Left ventricle myocardium superior (tissue), 1 donor: ENCODE data around the gene HOXC12. TPM values are rescaled to one million over a fixed set of nuclear protein-coding genes. Genes with fewer than 3 reads are reported as not detected.

ENCODE experiments used
- ATAC-seq: fragments of 200-7000 bp; cut with Tn5 transposase; one replicate; pipeline ENCODE4 v1.9.1; 2020; ENCODE audit warnings: mild to moderate bottlenecking, moderate library complexity
- DNase-seq: peaks from one replicate; pipeline ENCODE4 v3.0.0-alpha.2; 2020
- intact Hi-C: fragments of 100-400 bp; cut with micrococcal nuclease; formaldehyde crosslinking; loops from one replicate; pipeline ENCODE4 v1.11.0; 2022
- long read RNA-seq: library from polyadenylated mRNA; unstranded; transcript quantifications from one replicate; pipeline ENCODE4 v2.0.0, GENCODE V29; 2021
- total RNA-seq: library from RNA; stranded (reverse); fragmentation: NEBNext Ultra II Directional; extraction: Animal tissue kit (Norgen Biotek cat#: 25700); gene quantifications from one replicate; pipeline ENCODE4 v1.2.1, GENCODE V29; 2021
- donor health status: DM: no; HTN: yes; CAD: no; lungs with severe emphysema.

HOXC12 gene, protein sequence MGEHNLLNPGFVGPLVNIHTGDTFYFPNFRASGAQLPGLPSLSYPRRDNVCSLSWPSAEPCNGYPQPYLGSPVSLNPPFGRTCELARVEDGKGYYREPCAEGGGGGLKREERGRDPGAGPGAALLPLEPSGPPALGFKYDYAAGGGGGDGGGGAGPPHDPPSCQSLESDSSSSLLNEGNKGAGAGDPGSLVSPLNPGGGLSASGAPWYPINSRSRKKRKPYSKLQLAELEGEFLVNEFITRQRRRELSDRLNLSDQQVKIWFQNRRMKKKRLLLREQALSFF
- not detected for total RNA-seq
- long read RNA-seq = 0 reads

DNA sequence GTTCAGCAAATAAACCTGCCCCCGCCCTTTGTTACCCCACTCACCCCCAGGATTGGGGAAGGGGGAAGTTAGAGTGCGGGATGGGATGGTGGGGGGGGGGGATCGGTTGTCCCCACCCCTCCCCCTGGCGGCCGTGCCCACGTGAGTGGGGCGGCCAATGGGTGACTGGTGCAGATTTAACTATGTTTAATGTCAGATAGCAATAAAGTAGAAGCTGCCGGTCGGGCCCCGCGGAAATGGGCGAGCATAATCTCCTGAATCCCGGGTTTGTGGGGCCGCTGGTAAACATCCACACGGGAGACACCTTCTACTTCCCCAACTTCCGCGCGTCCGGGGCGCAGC, at the start of gene HOXC12:
TSS of gene HOXC12 (plus strand) at position 210 of the 342 bp plus-strand sequence. CDS start at position 237, 27 bp downstream.
- intact Hi-C loops = no loop called here
- no peak for ATAC-seq
- DNase-seq = no peak

DNA sequence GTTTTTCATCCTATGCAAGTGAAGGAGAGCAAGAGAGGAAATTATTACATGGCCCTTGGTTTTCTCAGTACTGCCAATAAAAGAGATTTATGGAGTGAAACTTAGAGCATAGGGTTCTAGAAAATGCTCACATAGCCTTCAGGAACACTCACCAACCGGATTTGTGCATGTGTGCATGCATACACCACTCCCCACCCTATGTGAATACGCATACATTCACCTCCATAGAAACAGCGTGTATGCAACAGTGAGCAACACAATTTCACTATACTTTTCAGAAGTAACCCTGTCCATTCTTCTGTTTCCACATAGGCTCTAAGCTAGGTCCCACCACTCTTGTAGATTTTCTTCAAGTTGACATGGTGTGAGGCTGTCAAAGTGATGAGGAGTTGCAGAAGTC, 47.6 kb upstream of the HOXC12 start:
- ATAC-seq (no peak), DNase-seq (no peak)
- intact Hi-C loops = no loop called here

DNA sequence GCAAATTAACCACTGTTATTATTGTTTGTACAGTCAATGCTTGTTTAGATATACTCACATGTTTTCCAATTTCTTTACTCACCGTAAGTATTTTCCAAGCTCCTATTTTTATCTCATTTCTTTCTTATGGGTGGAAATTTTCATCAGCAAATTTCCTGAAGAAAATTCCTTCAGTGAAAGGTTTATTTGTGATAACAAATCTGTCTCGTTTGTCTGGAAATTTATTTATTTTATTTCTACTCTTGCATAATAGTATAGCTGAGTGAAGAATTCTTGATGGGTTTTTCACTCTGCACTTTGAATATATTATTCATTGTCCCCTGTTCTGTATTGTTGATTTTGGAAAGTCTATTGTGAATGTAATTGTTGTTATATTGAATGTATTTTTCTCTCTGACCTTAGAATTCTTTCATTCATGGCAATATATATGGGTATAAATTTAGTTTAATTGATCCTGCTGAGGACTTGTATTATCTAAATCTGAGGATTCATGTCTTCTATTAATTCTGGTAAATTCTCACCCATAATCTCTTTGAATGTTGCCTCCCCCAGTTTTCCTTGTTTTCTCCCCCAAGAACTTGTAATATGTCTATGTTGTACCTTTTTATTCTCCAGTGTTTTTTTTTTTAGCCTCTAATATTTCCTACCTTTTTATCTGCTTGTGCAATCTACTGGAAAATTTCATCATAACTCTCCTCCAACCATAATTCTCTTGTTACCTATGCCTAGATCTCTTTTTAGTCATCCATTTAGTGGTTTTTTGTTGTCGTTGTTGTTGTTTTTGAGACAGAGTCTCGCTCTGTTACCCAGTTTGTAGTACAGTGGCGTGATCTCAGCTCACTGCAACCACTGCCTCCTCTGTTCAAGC, 37.7 kb upstream of the HOXC12 start:
- DNase-seq (no peak), ATAC-seq (no peak)
- intact Hi-C loops = no loop called here

DNA sequence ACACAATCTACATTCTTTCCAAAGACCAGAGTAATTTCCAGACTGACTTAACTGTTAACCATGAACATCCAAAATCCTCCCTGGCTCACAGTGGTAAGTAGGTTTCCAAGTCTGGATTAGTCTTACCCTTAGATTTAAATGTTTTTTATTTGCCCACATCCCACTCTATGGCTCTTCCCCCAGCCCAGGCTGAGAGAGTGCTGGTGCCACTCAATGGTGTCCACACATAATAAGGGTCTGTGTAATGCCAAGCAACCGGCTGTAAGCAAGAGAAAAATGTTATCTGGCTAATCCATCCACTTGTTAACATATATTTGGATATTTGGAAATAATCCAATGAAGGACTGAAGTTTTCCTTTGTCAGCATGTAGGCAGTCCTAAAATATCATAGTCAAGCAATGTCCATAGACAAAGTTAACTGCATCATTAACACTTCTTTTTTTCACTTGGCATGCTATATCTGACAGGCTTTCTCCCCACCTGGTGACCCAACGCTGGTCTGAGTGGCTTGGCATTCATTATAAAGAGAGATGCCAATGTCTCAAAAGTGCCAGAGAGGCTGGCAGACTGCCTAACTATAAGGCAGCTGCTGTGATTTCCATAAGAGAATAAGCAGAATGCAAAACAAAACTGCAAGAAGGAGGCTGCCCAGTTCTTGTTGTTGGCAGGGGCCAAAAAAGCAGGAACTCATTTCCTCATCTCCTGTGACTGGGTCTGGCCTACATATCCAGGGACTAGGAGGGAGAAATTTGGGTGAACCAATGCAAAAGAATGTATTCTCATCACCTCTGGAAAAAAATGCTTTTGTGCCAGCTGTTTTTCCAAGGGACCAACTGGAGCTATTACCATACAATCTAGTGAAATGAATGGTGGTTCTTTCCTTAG, 29.9 kb upstream of the HOXC12 start:
- intact Hi-C loops = no loop called here
- ATAC-seq (no peak), DNase-seq (no peak)

DNA sequence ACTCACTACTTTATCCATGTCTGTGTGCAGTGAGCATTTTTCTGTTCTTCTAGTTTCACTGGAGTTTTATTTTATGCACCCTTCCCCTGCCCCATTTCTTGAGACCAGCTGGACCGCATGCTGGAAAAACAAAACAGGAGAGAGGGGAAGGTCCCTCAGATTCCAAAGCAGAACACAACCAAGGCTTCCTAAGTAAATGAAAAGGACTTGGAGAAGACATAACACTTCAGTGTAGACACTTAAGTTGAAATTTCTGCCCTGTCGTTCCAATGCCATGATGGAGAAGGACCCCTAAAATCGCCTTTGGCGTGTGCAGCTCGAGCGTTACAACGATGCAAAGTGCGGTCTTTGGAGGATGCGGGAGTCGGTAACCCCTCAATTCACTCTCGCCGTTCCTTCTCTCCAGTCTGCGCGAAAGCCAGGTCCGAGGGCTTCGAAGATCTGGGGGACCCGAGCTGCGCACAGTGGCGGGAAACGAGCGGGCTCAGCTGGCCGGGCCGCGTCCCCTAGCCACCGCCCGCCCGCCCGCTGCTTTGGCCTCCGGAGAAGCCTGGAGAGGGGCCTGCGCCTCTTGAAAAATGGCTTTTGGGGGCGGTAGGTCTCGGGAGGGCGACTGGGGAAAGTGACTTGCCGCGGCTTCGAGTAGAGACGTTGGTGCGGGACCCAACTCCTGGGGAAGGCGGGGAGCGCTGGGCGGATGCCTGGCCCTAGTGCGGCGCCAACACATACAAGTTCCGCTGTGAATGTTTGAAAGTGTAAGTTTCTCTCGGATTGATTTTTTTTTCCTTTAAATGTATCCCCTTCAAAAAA, 27.3 kb upstream of the HOXC12 start:
- ATAC-seq (no peak), DNase-seq (no peak)
- intact Hi-C loops = no loop called here

DNA sequence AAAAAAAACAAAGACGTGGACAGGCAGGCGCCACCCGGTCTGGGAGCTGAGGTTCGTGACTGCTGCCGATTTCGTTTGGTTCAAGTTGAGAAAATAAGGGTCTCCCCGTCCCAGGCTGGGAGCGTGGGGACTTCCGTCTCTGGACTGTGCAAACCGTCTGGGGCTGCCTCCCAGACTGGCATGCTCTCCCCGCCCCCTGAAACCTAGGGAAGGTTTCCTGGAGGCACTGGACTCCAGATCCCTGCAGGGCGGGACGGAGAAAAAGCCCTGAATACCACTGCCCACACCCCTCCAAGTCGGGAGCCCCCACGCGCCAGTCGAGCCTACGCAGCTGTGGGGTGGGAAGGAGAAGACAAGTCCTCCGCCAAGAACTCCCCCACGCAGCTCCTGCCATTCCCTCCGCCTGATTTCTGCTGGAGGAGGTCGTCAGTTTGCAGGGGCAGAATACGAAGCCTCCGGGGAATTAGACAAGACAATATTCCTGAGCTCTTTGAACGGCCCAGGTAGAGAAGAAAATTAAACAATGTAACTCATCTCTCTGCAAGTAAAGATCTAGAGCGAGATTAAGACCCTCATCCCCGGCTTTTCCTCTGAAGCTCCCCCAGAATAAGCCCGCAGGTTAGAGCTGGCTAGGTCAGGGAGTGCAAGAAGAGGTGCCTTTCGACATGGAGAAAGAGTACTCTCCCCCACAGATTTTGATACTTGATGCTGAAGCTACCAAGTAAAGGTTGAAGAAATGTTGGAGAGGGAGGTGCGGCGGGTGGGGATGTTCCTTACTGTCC, 26.5 kb upstream of the HOXC12 start:
- ATAC-seq (no peak), DNase-seq (no peak)
- intact Hi-C loops = no loop called here

DNA sequence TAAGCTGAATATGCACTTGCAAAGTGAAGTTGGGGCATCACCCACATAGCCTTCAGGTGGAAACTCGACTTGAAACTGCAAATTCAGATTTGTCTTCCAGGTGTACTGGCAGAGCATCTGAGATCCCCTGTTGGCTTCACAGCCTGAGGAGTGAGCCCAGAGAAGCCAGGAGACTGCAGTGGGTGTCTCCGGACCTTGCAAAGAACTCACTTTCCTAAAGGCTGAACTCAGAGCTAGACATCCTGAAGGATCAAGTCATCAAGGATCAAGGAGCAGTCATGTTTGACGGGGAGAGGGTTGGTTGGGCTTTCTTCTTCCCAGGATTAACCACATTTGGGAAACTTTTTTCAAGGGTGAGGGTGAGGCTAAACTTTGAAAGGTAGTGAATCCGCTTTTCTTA, 25.2 kb upstream of the HOXC12 start:
- ATAC-seq (no peak), DNase-seq (no peak)
- intact Hi-C loops = no loop called here

DNA sequence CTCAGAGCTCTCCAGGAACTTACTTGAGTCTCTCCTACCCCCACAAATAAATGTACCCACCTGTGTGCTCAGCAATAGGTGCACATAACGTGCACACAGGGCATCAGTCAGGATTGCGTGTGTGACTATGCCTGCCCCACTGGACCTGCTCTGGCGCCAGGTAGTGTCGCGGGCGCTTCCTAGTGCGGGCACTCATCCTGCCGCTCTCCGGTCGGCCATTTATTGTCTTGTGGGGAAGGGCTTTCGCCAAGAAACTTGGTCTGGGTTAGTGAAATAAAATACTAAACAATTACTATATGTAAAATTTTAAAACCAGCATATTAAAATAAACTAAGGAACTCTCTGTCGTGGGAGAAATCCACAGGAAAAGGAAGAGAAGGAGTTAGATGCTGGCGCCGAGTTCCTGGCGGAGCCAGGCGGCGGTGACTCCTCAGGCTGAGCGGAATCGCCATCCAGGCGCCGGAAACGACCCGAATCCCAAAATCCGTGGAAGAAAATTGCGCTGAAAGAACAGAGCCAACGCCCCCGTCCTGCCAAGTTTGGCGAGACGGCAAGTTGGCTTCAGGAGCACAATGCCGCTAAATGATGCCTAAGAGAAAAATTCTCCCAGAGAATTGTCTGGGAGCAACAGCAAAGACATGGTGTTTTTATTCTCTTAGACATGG, 24.0 kb upstream of the HOXC12 start:
- no peak for ATAC-seq
- intact Hi-C loops = no loop called here
- DNase-seq = no peak

DNA sequence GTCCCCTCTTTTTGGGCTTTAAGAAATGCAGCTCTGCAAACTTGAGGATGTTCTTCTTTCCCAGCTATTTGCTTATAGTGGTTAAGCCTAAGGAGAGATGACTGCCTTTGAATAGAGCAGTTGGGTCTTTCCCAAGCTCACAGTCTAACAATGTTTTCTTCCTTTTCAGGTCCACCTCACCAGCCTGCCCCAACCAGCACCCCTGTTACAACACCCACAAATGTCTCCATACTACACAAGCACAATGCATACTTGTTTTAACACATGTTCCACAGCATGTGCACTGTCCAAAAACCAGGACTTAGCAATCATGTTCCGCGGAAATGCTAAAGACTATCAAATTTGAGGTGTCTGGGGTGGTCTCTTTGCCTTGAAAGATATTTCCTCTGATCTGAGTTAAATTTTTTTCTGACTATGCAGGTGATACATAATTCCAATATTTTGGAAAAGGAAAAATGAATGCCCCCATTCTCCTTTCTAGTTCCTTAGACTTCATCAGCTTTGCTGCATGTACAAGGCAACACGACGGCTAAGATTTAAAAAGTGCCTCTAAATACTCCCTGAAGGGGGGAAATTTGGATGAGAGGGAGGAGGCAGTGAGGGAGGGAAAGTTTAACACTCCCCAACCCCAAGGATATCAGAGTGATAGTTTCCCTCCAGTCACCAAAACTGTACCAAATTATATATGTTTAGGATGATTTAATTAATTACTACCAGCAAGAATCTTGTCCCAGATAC, 22.7 kb upstream of the HOXC12 start:
- ATAC-seq = no peak
- intact Hi-C loops = no loop called here
- DNase-seq = no peak

DNA sequence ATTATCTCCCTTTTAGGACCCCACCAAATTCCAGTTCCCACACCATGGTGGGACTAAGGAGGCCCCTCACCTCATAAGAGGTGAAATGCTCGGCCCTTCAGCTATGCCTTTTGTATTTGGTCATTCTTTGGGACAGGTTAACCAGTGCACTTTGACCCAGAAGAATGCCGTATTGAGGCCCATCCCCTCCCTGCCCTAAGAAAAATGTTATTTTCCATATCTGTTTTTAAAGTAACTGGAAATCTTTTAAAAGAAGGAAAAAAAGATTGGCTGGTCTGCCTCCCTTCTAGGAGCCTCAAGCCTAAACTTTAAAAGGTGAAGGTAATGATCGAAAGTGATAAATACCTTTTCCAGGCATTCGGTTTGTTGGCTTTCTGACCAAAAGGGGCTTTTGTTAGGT, 21.8 kb upstream of the HOXC12 start:
- intact Hi-C loops = no loop called here

DNA sequence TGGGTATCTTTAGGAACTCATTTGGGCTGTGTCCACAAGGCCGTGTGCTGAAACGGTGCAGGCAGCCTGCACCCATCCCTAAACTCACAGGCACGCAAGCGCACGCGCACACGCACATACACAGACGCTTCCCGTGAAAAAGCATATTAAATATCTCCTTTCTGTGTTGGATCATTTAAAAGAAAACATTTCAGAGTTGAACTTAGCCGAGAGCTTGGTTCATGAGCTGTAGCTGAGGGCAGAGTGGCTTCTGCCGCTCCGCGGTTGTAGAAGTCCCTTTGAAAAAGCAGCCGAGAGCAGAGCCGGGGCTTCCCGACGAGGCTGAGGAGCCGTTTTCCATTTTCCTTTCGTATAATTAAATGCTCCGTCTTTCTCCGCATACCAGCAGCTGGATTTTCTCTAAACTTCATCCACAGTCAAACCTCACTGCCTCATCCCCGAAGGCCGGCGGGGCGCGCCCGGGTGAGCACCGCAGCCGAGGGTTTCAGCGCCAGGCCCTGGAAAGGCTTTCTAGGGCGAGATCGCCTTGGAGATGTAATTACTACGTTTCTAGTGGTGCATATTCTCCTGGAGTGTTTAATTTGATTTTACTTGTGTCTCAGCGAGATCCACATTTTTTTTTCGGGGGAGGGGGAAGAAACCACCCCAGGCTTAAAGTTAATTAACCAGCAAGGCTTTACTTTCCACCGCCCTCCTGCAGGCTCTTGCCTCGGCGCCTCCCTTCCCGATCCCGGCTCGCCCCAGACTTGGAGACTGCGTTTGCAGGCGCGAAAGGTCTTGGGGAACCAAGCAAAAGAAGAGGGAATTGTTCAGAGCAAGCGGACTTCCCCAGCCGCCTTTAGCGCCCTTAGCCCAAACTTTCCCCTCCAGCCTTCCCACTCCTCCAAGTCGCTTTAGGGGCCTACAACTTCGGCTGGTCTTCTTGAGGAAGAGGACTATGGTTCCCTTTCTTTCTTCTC, 19.0 kb upstream of the HOXC12 start:
- DNase-seq (no peak), ATAC-seq (no peak)
- intact Hi-C loops = no loop called here

More for the DNA sequence above, 21.8 kb upstream of the HOXC12 start:
- DNase-seq (no peak), ATAC-seq (no peak)

DNA sequence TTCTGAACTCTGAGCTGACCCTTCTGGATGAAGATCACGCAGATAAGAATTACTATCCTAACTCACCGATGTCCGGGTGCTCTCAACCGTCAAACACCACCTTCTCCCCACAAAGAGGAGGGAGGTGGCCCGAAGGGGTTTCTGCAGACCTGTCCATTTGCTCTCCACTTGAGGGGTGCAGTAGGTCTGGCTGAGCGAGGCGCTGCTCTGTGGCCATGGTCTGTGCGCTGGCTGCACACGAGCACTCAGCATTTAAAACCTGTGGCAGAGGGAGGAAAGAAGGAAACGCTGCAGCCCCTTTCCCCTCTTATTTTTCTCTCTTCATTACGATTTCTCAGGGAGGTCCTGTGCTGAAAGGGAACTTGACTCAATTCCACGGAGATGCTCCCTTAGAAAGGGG, 17.6 kb upstream of the HOXC12 start:
- DNase-seq = no peak
- intact Hi-C loops = no loop called here
- no peak for ATAC-seq

DNA sequence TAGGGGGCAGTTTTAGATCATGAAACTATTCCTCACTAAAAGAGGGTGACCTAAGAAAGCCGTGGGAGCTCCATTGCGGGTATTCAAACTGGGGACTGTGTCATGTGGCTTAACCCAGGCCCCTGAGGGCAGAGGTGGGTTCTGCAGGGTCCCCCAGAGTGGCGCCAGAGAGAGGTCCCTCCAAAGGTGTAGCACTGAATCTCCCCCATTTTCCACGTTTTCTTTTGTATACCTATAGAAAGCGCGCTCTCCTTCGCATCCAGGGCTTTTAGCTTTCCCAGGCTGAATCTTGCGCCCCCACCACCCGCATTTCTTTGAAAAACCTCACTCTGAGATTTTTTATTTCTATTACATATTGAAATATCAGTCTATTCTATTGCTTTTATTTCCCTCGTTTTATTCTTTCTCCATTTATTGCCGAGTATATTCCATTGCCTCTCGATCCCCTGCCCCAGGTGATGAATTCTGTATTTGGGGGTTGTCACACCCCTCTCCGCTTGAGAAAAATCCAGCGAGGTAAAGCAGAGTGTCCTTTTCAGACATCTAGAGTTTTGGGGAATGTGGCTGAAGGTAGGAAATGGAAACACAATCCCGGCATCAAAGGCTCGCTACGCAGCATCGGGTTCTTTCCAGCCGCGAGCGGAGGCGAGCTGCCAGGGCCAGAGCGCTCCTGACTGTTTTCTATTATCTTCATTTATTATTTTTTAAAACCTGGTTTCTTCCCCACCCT, 16.9 kb upstream of the HOXC12 start:
- ATAC-seq (no peak), DNase-seq (no peak)
- intact Hi-C loops = no loop called here

DNA sequence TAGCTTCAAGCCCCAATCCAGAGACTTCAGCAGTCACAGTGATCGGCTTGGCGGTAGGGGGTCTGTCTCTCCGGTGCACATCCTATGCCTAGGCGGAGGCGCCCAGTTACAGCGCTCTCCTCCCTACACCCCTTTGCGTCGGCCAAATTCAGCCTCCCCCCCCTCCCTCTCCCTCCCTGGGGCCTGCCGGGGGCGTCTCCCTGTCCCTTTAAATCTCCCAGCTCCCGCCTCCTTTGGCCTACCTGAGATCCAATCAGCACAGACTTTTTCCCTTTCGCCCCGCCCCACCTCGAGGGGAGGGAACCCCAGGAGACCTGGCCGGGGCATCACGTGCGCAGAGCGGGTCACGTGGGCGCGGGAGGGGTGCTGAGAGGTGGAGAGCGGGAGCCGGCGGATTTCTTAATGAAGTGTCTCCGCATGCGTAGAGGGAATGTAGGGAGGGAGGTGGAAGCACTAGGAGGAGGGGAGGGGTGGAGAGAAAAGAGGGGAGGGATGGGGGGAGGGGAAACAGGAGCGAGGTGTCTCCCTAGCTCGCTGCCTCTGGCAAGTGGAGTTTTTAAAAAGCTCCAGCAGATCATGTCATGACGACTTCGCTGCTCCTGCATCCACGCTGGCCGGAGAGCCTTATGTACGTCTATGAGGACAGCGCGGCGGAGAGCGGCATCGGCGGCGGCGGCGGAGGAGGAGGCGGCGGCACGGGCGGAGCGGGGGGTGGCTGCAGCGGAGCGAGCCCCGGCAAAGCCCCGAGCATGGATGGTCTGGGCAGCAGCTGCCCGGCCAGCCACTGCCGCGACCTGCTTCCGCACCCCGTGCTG, 16.2 kb upstream of the HOXC12 start, which contains the start of gene HOXC13:
TSS of gene HOXC13 (plus strand) at position 506 of the 815 bp plus-strand sequence. CDS start at position 582, 76 bp downstream.
- intact Hi-C loops = no loop called here
- ATAC-seq = peak; percentile 12

More for the DNA sequence above, 16.2 kb upstream of the HOXC12 start, which contains the start of gene HOXC13:
- DNase-seq = no peak
